Stimulated activated CD4-positive, alpha-beta T cell treated with anti-CD3 and anti-CD28 coated beads, Interleukin-12 subunit alpha, Interleukin-12 subunit beta, amount 100 ng/mL, for 48 hours (primary cell): Measurements from ENCODE around the gene TSHZ1.

Experiments
- DNase-seq, 3 donors: peaks; one replicate each; pipeline ENCODE4 v3.0.0-alpha.2; 2020; ENCODE audit warnings: low read depth in 2 of 3, low spot score in 1 of 3

TSHZ1 gene

DNA sequence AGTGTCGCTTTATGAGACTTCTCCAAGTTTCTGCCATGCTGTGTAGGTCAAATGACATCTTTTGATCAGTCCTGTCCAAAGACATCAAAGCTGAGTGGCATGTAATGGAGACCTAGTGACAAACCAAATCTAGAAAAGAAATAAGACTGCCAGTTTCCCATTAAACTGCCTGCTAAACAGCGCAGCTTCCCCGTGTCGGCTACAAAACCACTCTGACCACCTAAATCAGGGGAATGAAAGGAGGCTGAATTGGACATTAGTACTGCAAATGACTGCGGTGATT is 57.7 kb downstream of the TSHZ1 start:
- no peak for DNase-seq

DNA sequence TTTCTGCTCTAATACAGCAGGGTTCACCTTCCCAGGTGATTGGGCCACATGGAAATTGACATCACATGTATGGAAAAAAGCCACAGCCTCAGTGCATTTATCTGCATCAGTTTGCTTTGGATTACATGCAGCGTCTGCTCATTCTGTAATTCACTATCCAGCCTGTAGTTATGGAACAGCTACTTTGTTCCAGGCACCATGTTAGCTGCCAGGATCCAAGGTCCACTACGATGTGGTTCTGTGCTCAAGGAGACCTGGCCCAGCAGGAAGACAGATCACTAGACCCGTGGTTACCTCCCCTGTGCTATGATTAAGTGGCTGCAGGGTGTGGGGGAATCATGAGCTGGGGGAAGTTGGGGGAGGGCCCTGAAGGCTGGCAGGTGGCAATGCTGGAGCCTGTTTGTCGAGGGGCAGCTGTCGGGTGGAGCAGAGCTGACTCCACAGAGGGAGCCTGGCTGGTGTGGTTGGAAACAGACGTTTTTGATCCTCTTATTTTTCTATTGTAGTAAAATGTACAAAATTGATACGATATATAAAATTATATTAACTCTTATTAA is 58.6 kb downstream of the TSHZ1 start:
- DNase-seq, result no peak

DNA sequence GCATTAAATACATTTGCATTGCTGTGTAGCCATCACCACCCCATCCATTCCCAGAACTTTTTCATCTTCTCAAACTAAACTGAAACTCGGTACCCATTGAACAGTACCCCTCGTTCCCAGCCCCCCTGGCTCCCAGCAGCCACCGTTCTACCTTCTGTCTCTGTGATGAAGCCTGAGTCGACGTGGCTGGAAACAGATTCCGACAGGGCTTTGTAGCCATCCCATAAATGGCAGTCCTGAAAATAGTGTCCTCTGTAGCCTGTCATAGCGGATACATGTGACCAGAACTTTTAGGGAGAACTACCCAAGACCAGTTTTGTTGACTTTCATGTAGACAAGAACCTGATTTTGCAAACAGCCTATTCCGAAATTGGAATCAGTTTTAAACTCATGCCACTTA is 59.1 kb downstream of the TSHZ1 start:
- no peak for DNase-seq

DNA sequence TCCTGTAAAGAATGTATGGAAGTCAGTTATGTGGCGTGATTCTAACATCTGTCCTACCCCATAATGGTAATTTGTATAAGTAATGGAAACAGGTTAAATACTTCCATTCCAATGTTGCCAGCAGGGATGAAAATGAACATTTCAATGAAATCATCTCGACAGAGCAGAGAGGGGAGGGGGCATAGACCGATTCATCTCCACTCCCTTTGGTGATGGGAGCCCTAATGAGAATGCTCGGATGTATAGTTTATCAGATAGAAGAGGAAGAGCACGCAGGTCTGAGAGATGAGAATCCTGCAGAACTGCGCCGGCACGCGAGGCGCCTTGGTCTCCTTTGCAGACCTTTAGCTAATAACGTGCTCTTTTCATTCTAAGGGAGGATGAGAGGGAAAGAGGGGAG is 61.4 kb downstream of the TSHZ1 start:
- DNase-seq, result no peak

DNA sequence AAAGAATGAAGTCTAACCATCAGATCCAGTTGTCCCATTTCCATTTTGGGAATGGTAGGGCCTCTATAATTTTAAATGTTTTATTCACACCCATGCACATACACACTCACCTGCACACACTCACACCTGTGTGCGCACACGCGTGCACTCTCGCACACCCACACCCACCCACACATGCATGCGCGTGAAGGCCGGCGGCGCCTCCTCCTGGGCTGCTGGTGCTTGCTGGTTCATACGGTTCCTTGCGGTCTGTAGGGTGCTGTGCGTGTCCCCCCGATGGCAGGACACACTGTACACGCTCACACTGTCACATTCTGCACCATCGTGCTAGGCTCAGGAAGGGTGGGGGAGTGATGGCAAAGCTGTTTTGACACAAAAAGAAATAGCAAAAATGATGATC is 63.2 kb downstream of the TSHZ1 start:
- no peak for DNase-seq

DNA sequence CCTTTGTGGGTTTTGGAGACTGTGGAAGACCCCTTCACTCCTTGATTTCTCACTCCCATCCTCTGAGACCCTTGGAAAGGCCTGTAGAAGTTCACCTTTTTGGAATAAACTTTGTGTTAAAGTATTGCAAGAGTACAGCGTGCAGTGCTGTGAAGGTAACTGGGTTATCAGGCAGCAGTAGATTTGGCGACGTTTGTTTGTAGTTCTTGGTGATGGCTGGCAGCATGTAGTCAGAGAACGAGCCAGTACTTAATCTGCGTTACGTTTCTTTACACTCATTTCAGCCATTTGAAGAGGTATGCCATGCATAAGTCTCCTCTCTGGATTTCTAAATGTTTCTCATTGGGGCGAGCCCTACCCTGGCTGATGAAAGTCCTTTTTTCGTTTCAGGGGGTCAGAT is 64.6 kb downstream of the TSHZ1 start:
- no peak for DNase-seq

DNA sequence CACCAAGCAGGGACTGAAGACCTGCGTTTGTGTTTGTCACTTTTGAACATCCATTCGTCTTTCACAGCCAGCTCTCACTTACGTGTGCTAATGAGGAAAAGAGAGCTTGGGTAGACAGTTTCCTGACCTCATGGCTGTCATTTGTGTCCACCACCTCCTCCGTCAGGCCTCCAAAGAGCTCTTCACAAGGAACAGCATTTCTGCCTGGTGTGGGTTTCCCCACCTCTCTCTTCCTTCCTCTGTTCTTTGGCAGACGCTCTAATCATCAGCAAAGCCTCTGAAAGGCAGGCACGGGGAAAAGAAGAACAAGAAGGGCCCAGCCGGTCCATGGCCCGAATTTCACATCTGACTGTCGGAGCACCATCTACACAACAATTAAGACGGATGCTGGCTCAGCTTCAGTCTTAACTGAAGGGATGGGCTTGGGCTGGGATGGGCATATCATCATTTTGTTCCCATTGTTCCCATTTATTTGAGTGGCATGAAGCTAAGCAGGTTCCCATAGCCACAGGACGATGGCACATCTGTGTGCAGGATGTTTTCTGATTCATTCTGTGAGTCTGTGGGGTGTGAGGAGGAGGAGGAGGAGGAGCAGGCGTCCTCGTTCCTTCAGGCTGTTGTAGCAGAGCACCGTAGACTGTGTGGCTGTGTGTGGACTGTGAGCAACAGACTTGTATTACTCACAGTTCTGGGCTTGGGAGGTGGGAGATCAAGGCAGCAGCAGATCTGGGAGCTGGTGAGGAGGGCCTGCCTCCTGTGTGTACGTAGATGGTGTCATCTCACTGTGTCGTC is 66.4 kb downstream of the TSHZ1 start:
- DNase-seq, result no peak

DNA sequence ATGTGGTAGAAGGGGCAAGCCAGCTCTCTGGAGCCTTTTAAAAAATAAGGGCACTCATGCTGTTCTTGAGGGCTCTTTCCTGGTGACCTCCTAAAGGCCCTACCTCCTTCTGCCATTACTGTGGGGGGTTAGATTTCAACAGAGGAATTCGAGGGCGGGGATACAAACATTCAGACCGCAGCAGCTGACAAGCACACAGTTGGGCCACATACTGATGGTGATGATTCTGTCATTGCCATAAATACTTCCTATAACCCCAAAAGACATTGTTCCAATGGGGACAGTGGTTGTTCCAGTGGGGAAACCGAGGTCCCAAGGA is 67.0 kb downstream of the TSHZ1 start:
- DNase-seq, result no peak

DNA sequence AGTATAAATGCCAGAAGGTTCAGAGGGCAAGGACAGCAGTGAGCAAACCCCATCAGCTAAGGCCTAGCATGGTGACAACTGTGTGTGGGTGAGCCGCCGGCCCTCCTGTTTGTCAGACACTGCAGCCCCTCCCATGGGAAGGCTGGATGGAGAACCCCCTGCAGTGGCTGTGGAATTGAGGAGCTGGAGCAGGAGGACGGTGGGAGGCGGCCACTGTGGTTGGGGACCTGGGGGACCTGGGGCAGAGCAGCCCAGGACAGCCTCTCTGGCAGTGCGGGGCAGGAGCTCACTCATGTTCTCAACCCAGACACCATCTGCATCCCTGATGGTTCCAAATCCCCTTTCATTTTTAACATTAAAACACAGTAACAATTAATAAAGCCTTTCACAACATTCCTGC is 68.8 kb downstream of the TSHZ1 start:
- DNase-seq, result no peak

DNA sequence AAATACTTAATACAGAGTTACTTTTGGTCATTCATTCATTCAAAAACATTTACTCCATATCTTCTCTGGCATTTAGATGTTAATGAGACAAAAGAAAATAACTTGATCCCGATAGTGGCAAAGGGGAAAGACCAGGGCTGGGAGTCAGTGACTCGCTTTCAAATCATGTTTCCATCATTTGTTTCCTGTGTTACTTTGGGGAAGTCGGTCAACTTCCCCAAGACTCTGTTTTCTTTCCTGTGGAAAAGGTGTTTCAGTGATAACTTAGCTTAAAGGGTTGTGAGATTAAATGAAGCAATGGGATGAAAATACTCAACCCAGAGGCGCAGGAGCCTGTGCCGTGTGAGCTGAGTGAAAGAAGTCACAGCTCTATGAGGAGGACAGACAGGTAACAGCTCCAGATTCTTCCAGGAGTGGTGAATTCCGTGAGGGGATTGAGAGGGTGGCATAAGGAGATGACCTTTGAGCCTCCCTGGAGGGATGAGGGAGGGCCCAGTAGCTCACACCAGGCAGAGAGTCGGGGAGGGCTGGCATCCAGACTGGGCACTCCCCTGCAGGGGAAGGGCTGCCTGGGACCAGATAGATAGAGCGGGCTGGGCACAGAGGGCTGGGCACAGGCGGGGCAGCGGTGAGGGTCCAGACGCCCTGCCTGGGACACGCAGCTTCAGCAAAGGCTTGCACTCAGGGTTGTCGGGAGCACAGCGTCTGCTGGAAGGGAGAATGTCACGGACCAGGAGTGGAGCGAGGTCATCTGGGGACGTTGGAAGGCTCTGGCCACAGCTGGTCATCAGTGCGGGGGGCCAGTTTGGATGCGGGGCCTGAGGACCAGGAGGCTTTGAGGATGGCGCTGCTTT is 70.1 kb downstream of the TSHZ1 start:
- no peak for DNase-seq

DNA sequence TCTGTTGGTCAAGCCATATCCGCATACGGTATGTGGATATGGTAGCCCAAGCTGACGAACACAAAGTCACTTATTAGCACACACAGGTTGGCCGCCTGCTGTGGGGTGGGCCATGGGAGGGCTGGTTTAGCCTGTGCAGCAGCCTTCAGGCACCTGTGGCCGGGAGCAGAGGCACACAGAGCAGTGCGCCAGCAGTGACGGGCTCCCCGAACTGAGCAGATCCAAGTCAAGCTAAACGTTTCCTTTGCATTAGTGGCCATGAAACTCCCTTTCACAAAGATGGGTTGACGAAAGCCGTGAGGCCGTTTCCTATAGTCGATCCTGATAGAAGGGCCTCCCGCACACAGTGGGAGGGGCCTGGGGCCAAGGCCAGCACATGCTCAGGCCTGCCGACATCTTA is 72.1 kb downstream of the TSHZ1 start:
- DNase-seq, result no peak

DNA sequence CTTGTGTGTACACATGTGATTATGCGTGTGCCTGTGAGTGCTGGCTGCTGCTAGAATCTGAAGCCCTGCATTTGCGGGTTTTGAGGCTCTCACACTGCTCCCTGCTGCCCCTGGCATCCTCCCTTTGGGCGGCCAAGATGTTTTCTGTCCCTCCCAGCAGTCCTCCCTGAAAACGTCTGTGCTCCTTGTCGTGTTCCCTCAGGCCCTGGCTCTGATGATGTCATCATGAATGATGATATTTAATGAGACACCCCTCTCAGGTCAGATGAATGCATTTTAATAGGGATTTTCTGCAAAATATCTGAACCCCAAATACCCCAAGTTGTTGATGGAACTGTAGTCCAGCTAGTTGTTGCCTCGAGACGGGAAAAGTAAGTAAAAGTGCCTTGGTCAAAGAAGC is 73.1 kb downstream of the TSHZ1 start:
- DNase-seq, result no peak

DNA sequence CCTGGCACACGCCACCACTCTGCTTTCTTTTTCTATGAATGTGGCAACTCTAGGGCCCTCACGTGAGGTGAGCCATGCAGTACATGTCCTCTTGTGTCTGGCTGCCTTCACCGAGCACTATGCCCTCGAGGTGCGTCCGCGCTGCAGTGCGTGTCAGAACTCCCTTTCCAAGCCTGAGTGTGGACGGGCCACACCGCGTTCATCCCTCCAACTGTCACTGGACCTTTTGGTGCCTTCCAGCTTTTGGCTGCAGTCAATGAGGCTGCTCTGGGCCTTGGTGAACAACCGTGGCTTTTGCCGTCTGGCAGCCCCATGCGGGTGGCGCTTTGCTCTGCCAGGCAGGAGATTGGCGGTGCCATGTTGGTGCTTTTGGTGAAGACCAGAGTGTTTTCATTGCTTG is 74.0 kb downstream of the TSHZ1 start:
- DNase-seq, result no peak

DNA sequence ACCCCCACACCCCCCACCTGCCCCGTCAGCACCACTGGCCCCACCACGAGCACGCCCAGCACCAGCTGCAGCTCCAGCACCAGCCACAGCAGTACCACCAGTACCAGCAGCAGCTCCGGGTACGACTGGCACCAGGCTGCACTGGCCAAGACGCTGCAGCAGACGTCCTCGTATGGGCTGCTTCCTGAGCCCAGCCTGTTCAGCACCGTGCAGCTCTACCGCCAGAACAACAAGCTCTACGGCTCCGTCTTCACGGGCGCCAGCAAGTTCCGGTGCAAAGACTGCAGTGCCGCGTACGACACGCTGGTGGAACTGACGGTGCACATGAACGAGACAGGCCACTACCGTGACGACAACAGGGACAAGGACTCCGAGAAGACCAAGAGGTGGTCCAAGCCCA is 75.3 kb downstream of the TSHZ1 start:
- no peak for DNase-seq

DNA sequence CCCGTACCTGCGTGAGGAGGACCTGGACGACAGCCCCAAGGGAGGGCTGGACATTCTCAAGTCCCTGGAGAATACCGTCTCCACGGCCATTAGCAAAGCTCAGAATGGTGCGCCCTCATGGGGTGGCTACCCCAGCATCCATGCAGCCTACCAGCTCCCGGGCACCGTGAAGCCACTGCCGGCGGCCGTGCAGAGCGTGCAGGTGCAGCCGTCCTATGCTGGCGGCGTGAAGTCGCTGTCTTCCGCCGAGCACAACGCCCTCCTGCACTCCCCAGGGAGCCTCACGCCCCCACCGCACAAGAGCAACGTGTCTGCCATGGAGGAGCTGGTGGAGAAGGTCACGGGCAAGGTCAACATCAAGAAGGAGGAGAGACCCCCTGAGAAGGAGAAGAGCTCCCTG is 76.4 kb downstream of the TSHZ1 start:
- no peak for DNase-seq

DNA sequence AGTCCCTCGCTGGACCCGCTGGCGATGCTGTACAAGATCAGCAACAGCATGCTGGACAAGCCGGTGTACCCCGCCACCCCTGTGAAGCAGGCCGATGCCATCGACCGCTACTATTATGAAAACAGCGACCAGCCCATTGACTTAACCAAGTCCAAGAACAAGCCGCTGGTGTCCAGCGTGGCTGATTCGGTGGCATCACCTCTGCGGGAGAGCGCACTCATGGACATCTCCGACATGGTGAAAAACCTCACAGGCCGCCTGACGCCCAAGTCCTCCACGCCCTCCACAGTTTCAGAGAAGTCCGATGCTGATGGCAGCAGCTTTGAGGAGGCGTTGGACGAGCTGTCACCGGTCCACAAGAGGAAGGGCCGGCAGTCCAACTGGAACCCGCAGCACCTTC is 77.1 kb downstream of the TSHZ1 start:
- DNase-seq, result no peak

DNA sequence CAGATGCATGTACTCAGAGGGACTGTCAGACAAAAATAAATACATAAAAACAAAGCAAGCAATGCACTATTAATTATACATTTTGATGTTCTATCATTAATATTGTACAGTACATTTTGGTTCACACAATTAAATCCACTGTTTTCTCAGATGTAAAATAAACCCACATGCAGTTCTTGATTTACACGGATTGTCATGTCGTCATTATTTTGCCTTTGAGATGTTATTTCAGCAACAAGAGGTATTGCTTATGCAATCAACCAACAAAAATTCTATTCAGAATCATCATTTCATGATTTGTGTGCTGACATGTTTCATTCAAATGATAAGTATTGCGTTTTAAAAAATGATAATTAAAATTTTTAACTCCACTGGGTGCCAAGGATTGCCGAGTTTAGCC is 79.2 kb downstream of the TSHZ1 start:
- no peak for DNase-seq

DNA sequence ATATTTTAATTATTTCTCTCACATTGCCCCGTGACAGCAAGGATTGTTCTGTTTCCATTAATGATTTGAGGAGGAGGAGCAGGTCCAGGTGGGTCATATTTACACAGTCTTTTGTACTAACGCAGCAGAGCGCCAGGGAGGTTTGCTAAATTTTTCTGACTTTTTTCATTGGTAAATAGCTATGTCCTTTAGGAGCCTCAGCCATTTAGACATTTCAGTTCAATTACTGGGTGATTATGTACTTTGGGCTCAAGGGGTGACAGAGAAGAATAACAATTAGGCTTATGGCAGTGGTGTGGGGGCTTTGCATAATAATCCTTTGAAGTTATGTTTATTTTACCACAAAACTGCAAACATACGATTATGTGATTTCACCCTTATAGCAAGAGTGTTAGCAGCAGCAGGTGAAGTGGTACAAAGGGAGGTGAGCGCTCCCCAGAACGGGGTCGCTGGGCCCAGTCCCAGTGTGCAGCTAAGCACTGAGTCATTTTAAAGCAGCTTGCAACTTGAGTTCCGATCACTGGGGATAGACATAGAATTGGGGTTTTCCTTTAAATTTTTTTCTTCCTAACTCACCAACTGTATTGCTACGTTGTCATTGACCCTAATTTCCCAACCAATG is 80.3 kb downstream of the TSHZ1 start:
- DNase-seq, result no peak

DNA sequence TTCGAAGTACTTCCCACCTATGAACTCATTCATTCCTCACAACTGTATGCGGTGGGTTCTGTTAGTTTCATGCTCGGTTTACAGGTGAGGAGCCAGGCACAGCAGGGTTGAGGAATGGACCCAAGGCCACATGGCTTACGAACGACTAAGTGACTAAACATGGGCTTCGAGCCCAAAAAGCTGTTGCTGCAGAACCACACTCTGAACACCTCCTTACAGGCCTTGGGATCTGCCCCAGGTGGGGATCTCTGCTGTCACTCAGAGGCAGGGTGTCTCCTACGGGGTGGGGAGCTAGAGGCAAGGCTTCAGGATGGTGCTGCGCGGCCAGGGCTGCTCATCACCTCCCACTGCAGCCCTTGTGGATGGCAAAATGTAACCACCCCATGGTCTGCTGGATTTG is 80.9 kb downstream of the TSHZ1 start:
- DNase-seq, result no peak

DNA sequence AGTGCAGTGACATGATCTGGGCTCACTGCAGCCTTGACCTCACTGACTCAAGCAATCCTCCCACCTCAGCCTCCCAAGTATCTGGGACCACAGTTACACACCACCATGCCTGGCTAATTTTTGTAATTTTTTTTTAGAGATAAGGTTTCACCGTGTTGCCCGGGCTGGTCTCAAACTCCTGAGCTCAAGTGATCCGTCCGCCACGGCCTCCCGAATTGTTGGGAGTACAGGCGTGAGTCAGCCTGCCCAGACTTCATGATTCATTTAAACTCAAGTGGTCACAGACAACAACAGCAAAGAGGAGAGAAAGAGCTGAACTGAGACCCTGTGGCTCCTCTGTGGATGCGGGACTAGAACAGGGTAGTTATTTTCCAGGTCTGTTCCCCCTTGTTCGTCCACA is 83.0 kb downstream of the TSHZ1 start:
- no peak for DNase-seq

DNA sequence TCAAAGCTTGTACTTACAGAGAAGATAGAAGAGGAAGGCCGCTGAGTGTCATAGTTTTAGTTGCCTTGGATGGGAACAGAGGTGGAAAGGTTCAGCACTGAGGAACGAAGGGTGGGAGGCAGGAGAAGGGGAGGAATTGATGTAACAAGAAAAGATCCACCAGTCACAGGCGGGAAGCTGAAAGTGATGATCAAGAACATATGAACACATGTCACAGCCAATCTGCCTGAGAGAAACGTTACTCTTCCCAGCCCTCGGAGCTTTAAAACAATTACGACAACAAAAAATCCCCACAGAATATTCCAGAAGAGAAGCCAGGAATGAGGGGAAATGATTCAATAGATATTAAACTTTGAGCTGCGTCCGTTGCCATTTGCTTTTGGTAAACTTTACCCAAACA is 87.1 kb downstream of the TSHZ1 start:
- DNase-seq, result no peak
